ENCODE data around the gene GALNT5.

GALNT5 gene

GRCh38 chr2:157327200-157327599, 69.7 kb downstream of the GALNT5 start:
- no peak overlapping the region for H3K4me3 ChIP-seq (ENCODE audit: low read depth, low read length)

GRCh38 chr2:157327621-157328500, 70.4 kb downstream of the GALNT5 start:
- H3K4me3 ChIP-seq (ENCODE audit: low read depth, low read length): no peak overlapping the region
- DNase-seq (ENCODE audit: low read depth): peak; percentile 74
- TF ChIP-seq CTCF (IDR thresholded peaks at IDR 0.05; ENCODE audit: low read depth, low read length): peak; percentile 97
- no peak for TF ChIP-seq POLR2A (IDR thresholded peaks at IDR 0.05; ENCODE audit: extremely low read depth, insufficient read length)
- TF ChIP-seq MYC (IDR thresholded peaks at IDR 0.05; ENCODE audit: low read depth, low read length): no peak
- TF ChIP-seq, protein P1, sequence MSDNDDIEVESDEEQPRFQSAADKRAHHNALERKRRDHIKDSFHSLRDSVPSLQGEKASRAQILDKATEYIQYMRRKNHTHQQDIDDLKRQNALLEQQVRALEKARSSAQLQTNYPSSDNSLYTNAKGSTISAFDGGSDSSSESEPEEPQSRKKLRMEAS (IDR thresholded peaks at IDR 0.05; ENCODE audit: low read depth, low read length): no peak

More at GRCh38 chr2:157327200-157327599, 69.7 kb downstream of the GALNT5 start:
- TF ChIP-seq, protein P1 (IDR thresholded peaks at IDR 0.05; ENCODE audit: low read depth, low read length): no peak
- TF ChIP-seq POLR2A (IDR thresholded peaks at IDR 0.05; ENCODE audit: extremely low read depth, insufficient read length) (no peak), CTCF (IDR thresholded peaks at IDR 0.05; ENCODE audit: low read depth, low read length) (no peak), MYC (IDR thresholded peaks at IDR 0.05; ENCODE audit: low read depth, low read length) (no peak)
- no peak for DNase-seq (ENCODE audit: low read depth)

- TF ChIP-seq MYC (IDR thresholded peaks at IDR 0.05; ENCODE audit: low read depth, low read length) (no peak), POLR2A (IDR thresholded peaks at IDR 0.05; ENCODE audit: extremely low read depth, insufficient read length) (no peak), CTCF (IDR thresholded peaks at IDR 0.05; ENCODE audit: low read depth, low read length) (no peak)
- TF ChIP-seq, protein P1 (IDR thresholded peaks at IDR 0.05; ENCODE audit: low read depth, low read length): no peak
- no peak overlapping the region for H3K4me3 ChIP-seq (ENCODE audit: low read depth, low read length)
- no peak for DNase-seq (ENCODE audit: low read depth)
Measured at GRCh38 chr2:157329524-157329923, 72.0 kb downstream of the GALNT5 start.

- H3K4me3 ChIP-seq (ENCODE audit: low read depth, low read length): no peak overlapping the region
- no peak for DNase-seq (ENCODE audit: low read depth)
- TF ChIP-seq POLR2A (IDR thresholded peaks at IDR 0.05; ENCODE audit: extremely low read depth, insufficient read length): no peak
- TF ChIP-seq CTCF (IDR thresholded peaks at IDR 0.05; ENCODE audit: low read depth, low read length): no peak
- no peak for TF ChIP-seq MYC (IDR thresholded peaks at IDR 0.05; ENCODE audit: low read depth, low read length)
- TF ChIP-seq, protein P1 (IDR thresholded peaks at IDR 0.05; ENCODE audit: low read depth, low read length): no peak
Measured at GRCh38 chr2:157333304-157334047, 76.0 kb downstream of the GALNT5 start.

DNA sequence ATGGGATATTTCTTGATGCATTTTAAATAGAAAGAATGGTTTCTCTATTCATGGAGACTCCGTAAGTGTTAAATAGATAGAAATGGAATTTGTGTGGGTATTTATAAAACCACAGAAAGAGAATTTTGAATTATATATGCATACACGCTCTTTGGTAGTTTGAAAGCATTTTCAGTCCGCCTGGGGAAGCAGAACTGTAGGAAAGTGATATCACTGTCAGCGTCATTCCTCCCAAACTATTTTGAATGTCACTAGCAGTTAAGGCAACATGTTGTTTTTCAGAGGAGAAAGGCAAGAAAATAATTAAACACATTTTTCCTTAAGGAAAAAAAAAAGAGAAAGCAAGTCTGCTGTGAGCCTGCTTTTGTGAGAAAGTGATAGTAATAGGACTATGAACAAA, 76.8 kb downstream of the GALNT5 start:
- no peak for DNase-seq (ENCODE audit: low read depth)
- no peak for TF ChIP-seq MYC (IDR thresholded peaks at IDR 0.05; ENCODE audit: low read depth, low read length)
- no peak for TF ChIP-seq CTCF (IDR thresholded peaks at IDR 0.05; ENCODE audit: low read depth, low read length)
- TF ChIP-seq, protein P1 (IDR thresholded peaks at IDR 0.05; ENCODE audit: low read depth, low read length): no peak
- no peak for TF ChIP-seq POLR2A (IDR thresholded peaks at IDR 0.05; ENCODE audit: extremely low read depth, insufficient read length)
- no peak overlapping the region for H3K4me3 ChIP-seq (ENCODE audit: low read depth, low read length)

Data from NB4 (cell line).